ENCODE data around the gene DHX40. TPM values are rescaled to one million over a fixed set of nuclear protein-coding genes. Genes with fewer than 3 reads are reported as not detected.

DHX40 gene
- polyA plus RNA-seq, 2 of the 4 experiments (the other 2 are of a cell fraction), result 55.8 to 109 TPM

DNA sequence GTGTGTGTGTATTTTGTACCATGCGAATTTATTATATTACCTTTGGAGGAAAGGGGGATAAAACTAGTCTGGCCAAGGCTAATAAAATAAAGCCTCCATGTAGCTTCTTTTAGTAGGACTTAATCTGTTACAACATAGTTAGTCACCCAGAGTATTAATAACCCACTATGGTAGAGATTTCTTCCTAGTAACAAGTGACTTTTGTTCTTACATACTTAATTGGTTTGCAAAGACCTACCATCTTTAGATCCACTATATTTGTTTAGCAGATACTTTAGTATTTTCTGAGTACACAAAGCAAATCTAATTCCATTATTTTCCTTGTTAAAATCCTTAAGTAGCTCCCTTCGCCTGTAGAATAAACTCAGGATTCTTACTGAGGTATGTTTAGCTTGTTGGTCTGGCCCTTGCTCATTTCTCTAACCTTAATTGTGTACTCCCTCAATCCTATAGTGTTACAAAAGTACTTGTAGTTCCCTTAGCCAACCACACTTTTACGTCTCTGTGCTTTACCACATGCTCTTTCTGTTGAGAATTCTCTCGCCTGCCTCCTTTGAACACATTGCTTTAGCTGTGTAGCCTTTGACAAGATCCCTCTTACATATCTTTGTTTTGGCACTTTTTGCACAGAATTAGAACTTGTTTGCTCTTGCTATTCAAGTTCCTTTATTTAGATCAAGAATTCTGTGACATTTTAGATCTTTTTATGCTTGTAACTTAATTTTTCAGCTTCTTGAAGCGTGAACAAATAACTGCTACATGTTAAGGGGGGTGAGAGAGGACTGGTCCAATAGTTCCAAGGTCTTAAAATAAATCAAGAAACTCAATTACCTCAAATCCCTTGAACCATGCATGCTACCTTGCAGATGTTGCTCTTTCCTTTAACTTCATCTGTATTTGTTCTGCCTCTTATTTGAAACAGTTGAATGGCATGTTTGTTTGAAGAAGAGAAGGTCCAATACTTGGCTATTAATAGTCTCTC is 78.0 kb downstream of the DHX40 start:
- TF ChIP-seq, protein P1, sequence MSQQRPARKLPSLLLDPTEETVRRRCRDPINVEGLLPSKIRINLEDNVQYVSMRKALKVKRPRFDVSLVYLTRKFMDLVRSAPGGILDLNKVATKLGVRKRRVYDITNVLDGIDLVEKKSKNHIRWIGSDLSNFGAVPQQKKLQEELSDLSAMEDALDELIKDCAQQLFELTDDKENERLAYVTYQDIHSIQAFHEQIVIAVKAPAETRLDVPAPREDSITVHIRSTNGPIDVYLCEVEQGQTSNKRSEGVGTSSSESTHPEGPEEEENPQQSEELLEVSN (IDR thresholded peaks at IDR 0.05; ENCODE audit: borderline replicate concordance, low read depth), result no peak
- TF ChIP-seq RFX5 (IDR thresholded peaks at IDR 0.05), result peak; percentile 94
- ChIA-PET CTCF (interaction anchor here (0.6 to 1.6 kb wide), 4 partner anchors 11 to 200 kb away, joined by 3 to 10 read pairs (median 3); partner anchors contain the start of gene CLTC), POLR2A (interaction anchor here (0.9 to 1.1 kb wide), 2 partner anchors 11 to 24 kb away, joined by 3 to 6 read pairs; partner anchors contain the start of gene CLTC)
- Histone ChIP-seq H3K4me3 (no peak overlapping the region), H3K4me1 (peaks cover 38% of the 10 kb centered on the region), H3K27ac (no peak overlapping the region), H3K9me3 (no peaks in the 10 kb centered on the region), H3K4me2 (no peak overlapping the region)
- DNase-seq (ENCODE audit: low read depth in 1 of 2, low spot score in 1 of 2), result no peak
- no peak for FAIRE-seq
- ATAC-seq, result peak; percentile 54 to 55; a peak in 4 of 6 replicates
- 90% methylated on average over 5 of the region's 5 CpGs for WGBS (ENCODE audit: missing lambda C conversion rate)

DNA sequence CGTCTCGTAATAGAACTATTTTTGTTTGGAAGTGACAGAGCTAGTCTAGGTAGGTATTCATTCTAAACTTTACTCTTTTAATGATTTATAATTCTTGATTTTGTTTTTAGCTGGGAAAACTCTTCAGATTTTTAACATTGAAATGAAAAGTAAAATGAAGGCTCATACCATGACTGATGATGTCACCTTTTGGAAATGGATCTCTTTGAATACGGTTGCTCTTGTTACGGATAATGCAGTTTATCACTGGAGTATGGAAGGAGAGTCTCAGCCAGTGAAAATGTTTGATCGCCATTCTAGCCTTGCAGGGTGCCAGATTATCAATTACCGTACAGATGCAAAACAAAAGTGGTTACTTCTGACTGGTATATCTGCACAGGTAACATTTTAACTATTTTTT is 81.9 kb downstream of the DHX40 start:
- peaks cover 16% of the 10 kb centered on the region for H3K4me1 ChIP-seq
- H3K4me2 ChIP-seq, result no peak overlapping the region
- no peak overlapping the region for H3K4me3 ChIP-seq
- POLR2A ChIA-PET, result interaction anchor here (0.6 kb wide), 2 partner anchors 19 to 28 kb away, joined by 3 read pairs; partner anchors contain the start of gene CLTC
- DNase-seq (ENCODE audit: low read depth in 1 of 2, low spot score in 1 of 2) (no peak), FAIRE-seq (no peak), ATAC-seq (no peak)
- CTCF ChIA-PET, result interaction anchor here (1.3 to 1.9 kb wide), 3 partner anchors 9 to 12 kb away, joined by 3 to 4 read pairs (median 3); no protein-coding TSS in a partner anchor
- 90% methylated on average over 6 of the region's 6 CpGs for WGBS (ENCODE audit: missing lambda C conversion rate)
- TF ChIP-seq TFCP2L1 (CRISPR knock-in tag; IDR thresholded peaks at IDR 0.05) (no peak), TP53 (CRISPR knock-in tag; IDR thresholded peaks at IDR 0.05) (no peak), HEYL (CRISPR knock-in tag; IDR thresholded peaks at IDR 0.05) (no peak), CBX2 (IDR thresholded peaks at IDR 0.05; ENCODE audit: borderline replicate concordance, low read depth) (no peak), MAFK (IDR thresholded peaks at IDR 0.05; ENCODE audit: partially characterized antibody) (no peak), HOXA7 (CRISPR knock-in tag; IDR thresholded peaks at IDR 0.05) (no peak), CHD2 (IDR thresholded peaks at IDR 0.05; ENCODE audit: low read length, partially characterized antibody) (no peak), EHF (CRISPR knock-in tag; IDR thresholded peaks at IDR 0.05) (no peak)
- TF ChIP-seq, protein P2, sequence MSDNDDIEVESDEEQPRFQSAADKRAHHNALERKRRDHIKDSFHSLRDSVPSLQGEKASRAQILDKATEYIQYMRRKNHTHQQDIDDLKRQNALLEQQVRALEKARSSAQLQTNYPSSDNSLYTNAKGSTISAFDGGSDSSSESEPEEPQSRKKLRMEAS (IDR thresholded peaks at IDR 0.05), result no peak
- TF ChIP-seq, protein P3, sequence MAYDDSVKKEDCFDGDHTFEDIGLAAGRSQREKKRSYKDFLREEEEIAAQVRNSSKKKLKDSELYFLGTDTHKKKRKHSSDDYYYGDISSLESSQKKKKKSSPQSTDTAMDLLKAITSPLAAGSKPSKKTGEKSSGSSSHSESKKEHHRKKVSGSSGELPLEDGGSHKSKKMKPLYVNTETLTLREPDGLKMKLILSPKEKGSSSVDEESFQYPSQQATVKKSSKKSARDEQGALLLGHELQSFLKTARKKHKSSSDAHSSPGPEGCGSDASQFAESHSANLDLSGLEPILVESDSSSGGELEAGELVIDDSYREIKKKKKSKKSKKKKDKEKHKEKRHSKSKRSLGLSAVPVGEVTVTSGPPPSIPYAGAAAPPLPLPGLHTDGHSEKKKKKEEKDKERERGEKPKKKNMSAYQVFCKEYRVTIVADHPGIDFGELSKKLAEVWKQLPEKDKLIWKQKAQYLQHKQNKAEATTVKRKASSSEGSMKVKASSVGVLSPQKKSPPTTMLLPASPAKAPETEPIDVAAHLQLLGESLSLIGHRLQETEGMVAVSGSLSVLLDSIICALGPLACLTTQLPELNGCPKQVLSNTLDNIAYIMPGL (CRISPR knock-in tag; IDR thresholded peaks at IDR 0.05; ENCODE audit: borderline replicate concordance), result no peak
- TF ChIP-seq, protein P4, sequence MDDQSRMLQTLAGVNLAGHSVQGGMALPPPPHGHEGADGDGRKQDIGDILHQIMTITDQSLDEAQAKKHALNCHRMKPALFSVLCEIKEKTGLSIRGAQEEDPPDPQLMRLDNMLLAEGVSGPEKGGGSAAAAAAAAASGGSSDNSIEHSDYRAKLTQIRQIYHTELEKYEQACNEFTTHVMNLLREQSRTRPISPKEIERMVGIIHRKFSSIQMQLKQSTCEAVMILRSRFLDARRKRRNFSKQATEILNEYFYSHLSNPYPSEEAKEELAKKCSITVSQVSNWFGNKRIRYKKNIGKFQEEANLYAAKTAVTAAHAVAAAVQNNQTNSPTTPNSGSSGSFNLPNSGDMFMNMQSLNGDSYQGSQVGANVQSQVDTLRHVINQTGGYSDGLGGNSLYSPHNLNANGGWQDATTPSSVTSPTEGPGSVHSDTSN (IDR thresholded peaks at IDR 0.05), result no peak
- no peak overlapping the region for H3K27ac ChIP-seq
- peaks cover 8% of the 10 kb centered on the region; the same call in 2 of the 3 replicates for H3K9me3 ChIP-seq

DNA sequence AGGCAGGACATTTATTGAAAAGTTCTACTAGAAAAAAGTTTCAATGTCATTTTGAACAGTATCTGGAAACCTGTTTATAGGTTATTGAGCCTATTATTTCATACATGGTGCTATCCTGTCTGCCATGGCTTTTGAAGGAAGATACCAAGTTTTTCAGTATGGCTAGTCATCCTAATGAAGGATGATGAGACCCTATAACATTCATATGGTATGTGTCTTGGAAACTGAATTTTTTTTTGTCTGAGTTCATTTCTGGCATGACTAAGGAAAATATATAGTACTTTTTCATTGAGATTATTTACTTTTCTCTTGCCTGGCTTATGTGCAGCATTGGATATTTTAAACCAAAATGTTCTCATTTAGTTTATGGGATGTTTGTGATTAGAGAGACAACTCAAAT is 84.5 kb downstream of the DHX40 start:
- Histone ChIP-seq H3K4me1 (peaks cover 8% of the 10 kb centered on the region; the same call in 1 of the 3 replicates), H3K4me3 (no peak overlapping the region), H3K4me2 (no peak overlapping the region), H3K9me3 (peaks cover 11% of the 10 kb centered on the region; the same call in 2 of the 3 replicates), H3K27ac (no peak overlapping the region)
- CTCF ChIA-PET, result no interaction called here
- no peak for FAIRE-seq
- ATAC-seq, result no peak
- POLR2A ChIA-PET, result no interaction called here
- DNase-seq (ENCODE audit: low read depth in 1 of 2, low spot score in 1 of 2), result no peak
- no peak for TF ChIP-seq HOXB5 (CRISPR knock-in tag; IDR thresholded peaks at IDR 0.05)
- TF ChIP-seq RARB (CRISPR knock-in tag; IDR thresholded peaks at IDR 0.05), result no peak
- no peak for TF ChIP-seq FOXS1 (CRISPR knock-in tag; IDR thresholded peaks at IDR 0.05)
- TF ChIP-seq, protein P4 (IDR thresholded peaks at IDR 0.05), result no peak
- TF ChIP-seq, protein P5, sequence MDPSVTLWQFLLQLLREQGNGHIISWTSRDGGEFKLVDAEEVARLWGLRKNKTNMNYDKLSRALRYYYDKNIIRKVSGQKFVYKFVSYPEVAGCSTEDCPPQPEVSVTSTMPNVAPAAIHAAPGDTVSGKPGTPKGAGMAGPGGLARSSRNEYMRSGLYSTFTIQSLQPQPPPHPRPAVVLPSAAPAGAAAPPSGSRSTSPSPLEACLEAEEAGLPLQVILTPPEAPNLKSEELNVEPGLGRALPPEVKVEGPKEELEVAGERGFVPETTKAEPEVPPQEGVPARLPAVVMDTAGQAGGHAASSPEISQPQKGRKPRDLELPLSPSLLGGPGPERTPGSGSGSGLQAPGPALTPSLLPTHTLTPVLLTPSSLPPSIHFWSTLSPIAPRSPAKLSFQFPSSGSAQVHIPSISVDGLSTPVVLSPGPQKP (IDR thresholded peaks at IDR 0.05; ENCODE audit: low read depth, low read length), result no peak

Measured in A549 (cell line).